Ovary (tissue), 3 donors: ENCODE measurements around the gene RHOU.

ENCODE experiments used
- CTCF ChIP-seq, 3 donors: fragments of 450-650 bp in 2 of 3; fragments of 200-600 bp in 1 of 3; IDR thresholded peaks; one replicate each; pipeline versions ENCODE4 v1.5.1 to v1.8.0; 2016 to 2022; ENCODE audit warnings: antibody characterized with exemption in 3 of 3, mild to moderate bottlenecking in 1 of 3
- POLR2A ChIP-seq: fragments of 450-650 bp; IDR thresholded peaks from one replicate; pipeline ENCODE4 v1.6.1; 2017; ENCODE audit warnings: antibody characterized with exemption, mild to moderate bottlenecking, moderate library complexity
- donor health status: DM: no; HTN: no; CAD: no.

GRCh38 chr1:228739826-228740225, 4.5 kb downstream of the RHOU start:
- TF ChIP-seq POLR2A: no peak
- TF ChIP-seq CTCF (IDR thresholded peaks at IDR 0.05): no peak
